Measurements from ENCODE around the gene ATP6V1B1.
A peak's percentile ranks its signal among the peaks of the same experiment; 100 is the strongest.

The ATP6V1B1 gene

GRCh38 chr2:70920367-70920715 lies 15.4 kb upstream of the ATP6V1B1 start:
- no peak for TF ChIP-seq CTCF (IDR thresholded peaks at IDR 0.05; ENCODE audit: insufficient read depth, low read length, poor library complexity, severe bottlenecking)
- Histone ChIP-seq H3K27me3 (replicated peaks; ENCODE audit: control insufficient read depth, insufficient read depth, low read length) (no peaks in the 10 kb centered on the region; the same call in 1 of the 2 replicates), H3K36me3 (ENCODE audit: control insufficient read depth, insufficient read depth, low read length) (no peaks in the 10 kb centered on the region), H3K4me3 (replicated peaks; ENCODE audit: low read depth, low read length) (no peak overlapping the region)
- no peak for DNase-seq (ENCODE audit: extremely low read depth, insufficient read length)

DNA sequence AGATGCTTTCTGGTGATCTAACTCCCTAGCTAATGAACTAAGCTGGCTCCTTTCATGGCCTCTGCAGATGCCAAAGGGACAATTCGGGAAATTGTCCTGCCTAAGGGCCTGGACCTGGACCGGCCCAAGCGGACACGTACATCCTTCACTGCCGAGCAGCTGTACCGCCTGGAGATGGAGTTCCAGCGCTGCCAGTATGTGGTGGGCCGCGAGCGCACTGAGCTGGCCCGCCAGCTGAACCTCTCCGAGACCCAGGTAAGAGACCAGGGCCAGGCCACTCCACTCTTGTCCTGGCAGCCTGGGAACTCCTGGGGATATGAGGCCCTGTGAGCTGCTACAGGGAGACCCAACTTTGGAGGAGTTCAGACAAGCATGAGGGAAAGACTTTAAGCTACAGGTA lies 14.7 kb upstream of the ATP6V1B1 start:
- Histone ChIP-seq H3K27me3 (replicated peaks; ENCODE audit: control insufficient read depth, insufficient read depth, low read length) (no peaks in the 10 kb centered on the region; the same call in 1 of the 2 replicates), H3K4me3 (replicated peaks; ENCODE audit: low read depth, low read length) (no peak overlapping the region), H3K36me3 (ENCODE audit: control insufficient read depth, insufficient read depth, low read length) (no peaks in the 10 kb centered on the region)
- no peak for DNase-seq (ENCODE audit: extremely low read depth, insufficient read length)
- TF ChIP-seq CTCF (IDR thresholded peaks at IDR 0.05; ENCODE audit: insufficient read depth, low read length, poor library complexity, severe bottlenecking): no peak

GRCh38 chr2:70921839-70922234 lies 13.9 kb upstream of the ATP6V1B1 start:
- no peak for TF ChIP-seq CTCF (IDR thresholded peaks at IDR 0.05; ENCODE audit: insufficient read depth, low read length, poor library complexity, severe bottlenecking)
- H3K36me3 ChIP-seq (ENCODE audit: control insufficient read depth, insufficient read depth, low read length): no peaks in the 10 kb centered on the region
- no peak for DNase-seq (ENCODE audit: extremely low read depth, insufficient read length)
- H3K27me3 ChIP-seq (replicated peaks; ENCODE audit: control insufficient read depth, insufficient read depth, low read length): no peaks in the 10 kb centered on the region; the same call in 1 of the 2 replicates
- H3K4me3 ChIP-seq (replicated peaks; ENCODE audit: low read depth, low read length): no peak overlapping the region

DNA sequence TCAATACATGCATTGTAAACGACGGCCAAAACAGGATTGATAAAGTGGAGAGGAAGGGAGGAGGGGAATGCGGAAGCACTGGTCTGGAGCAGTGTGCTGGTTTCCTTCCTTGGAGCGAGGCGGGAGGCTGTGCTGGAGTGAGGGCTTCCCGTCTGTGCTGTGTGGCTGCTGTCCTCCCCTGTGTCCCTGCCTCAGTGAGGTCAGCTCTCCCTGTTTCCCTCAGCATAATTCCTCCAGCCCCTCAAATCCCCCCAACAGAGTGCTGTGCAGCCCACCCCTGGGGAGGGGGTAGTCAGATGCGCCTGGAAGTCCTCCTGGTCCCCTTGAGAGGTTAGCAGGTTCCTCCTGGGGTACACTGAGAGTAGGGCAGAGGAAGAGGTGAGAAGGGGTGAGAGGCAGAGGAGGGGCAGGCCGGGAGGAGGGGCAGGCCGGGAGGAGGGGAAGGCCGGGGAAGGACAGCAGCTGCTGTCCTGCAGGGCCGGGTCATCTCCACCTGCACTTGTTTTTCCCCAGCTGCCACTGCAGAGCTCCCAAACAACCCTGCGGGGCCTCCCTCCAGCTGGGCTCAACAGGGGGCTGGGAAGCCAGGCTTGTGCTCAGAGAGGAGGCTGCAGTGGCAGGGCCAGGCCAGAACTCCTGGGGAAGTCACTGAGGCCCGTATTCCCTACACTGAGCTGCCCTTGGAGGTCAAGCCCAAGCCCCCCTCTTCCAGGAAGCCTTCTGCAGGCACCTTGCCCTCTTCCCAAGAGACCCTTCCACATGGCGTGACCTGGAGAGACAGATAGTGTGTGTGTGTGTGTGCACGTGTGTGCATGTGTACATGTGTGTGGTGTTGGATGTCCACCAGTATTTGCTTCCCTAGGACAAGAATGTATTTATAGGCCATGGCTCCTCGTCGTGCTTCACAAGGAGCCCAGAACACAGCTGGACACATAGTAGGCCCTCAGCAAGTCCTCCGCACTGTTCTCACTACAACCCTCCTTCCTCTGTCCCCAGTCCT lies 13.2 kb upstream of the ATP6V1B1 start:
- H3K4me3 ChIP-seq (replicated peaks; ENCODE audit: low read depth, low read length): no peak overlapping the region
- no peaks in the 10 kb centered on the region; the same call in 1 of the 2 replicates for H3K27me3 ChIP-seq (replicated peaks; ENCODE audit: control insufficient read depth, insufficient read depth, low read length)
- no peak for DNase-seq (ENCODE audit: extremely low read depth, insufficient read length)
- H3K36me3 ChIP-seq (ENCODE audit: control insufficient read depth, insufficient read depth, low read length): no peaks in the 10 kb centered on the region
- TF ChIP-seq CTCF (IDR thresholded peaks at IDR 0.05; ENCODE audit: insufficient read depth, low read length, poor library complexity, severe bottlenecking): no peak

DNA sequence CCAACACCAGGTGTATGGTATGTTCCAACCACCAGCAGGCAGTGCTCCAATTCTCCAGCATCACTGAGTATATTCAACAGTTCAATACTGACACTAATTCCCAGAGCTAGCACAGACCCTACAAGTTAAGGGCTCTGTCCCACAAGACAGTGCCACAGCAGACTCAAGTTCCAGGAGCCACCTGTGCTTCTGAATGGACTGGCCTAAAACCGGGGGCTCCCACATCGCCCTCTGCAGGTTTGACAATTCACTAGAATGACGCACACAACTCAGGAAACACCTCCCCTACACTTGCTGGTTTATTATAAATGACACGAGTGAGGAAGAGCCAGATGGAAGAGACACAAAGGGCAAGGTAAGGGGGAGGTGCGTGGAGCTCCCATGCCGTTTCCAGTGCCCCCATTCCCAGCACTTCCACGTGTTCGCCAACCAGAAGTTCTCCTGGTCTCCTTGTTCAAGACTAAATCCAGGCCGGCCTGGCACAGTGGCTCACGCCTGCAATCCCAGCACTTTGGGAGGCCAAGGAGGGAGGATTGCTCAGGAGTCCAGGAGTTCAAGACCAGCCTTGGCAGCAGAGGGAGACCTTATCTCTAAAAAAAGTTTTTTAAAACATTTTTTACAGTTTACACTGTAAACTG lies 12.2 kb upstream of the ATP6V1B1 start:
- no peak for DNase-seq (ENCODE audit: extremely low read depth, insufficient read length)
- TF ChIP-seq CTCF (IDR thresholded peaks at IDR 0.05; ENCODE audit: insufficient read depth, low read length, poor library complexity, severe bottlenecking): peak; percentile 43
- no peaks in the 10 kb centered on the region for H3K36me3 ChIP-seq (ENCODE audit: control insufficient read depth, insufficient read depth, low read length)
- no peak overlapping the region for H3K4me3 ChIP-seq (replicated peaks; ENCODE audit: low read depth, low read length)
- no peaks in the 10 kb centered on the region; the same call in 1 of the 2 replicates for H3K27me3 ChIP-seq (replicated peaks; ENCODE audit: control insufficient read depth, insufficient read depth, low read length)
